ENCODE measurements around the gene MAP4K5. TPM values are rescaled to one million over a fixed set of nuclear protein-coding genes. Genes with fewer than 3 reads are reported as not detected.

Gene MAP4K5
- polyA plus RNA-seq, 3 donors: 5.0 to 9.1 (median 7.7) TPM

DNA sequence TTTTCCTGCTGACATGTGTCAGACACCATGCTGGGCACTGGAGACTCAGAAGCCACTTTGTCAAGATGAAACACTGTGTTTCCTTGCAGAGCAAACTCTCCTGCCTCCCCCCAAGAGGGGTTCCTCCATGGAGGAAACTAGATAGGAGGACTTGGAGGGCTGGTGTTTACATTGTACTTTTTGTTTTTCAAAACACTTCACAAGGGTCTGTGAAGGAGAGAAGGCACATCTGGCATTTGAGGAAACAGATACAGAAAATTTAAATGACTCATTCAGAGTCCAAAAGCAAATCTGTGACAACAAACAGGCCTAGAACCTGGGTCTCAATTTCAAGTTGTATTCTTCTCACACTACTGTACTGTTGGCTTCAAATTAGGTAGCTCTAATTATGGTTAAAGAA lies 128.9 kb downstream of the MAP4K5 start:
- Mint-ChIP-seq H3K27me3 (ENCODE audit: low read depth in 3 of 3) (peaks cover 0 to 6% (median 0%) of the 10 kb centered on the region in 3 donors), H3K4me3 (no peak overlapping the region), H3K9me3 (peaks cover 0 to 9% (median 2%) of the 10 kb centered on the region in 7 donors), H3K36me3 (no peaks in the 10 kb centered on the region), H3K27ac (no peak overlapping the region), H3K4me1 (no peaks in the 10 kb centered on the region)
- H4K20me1 ChIP-seq (ENCODE audit: insufficient read depth, low read length): no peaks in the 10 kb centered on the region
- no peaks in the 10 kb centered on the region for H3K9me3 ChIP-seq (replicated peaks in 1 of 2; ENCODE audit: control insufficient read depth in 1 of 2, insufficient read depth in 1 of 2, low read length in 2 of 2)
- H3K79me2 ChIP-seq (ENCODE audit: insufficient read depth, low read length): no peaks in the 10 kb centered on the region
- H3K4me3 ChIP-seq (replicated peaks in 1 of 3; ENCODE audit: low read depth in 2 of 3, low read length in 3 of 3): no peak overlapping the region
- intact Hi-C loops (cut with micrococcal nuclease): no loop called here
- no peak overlapping the region for H3K27ac ChIP-seq (ENCODE audit: low read depth in 1 of 2, low read length in 2 of 2)
- TF ChIP-seq, protein P1, sequence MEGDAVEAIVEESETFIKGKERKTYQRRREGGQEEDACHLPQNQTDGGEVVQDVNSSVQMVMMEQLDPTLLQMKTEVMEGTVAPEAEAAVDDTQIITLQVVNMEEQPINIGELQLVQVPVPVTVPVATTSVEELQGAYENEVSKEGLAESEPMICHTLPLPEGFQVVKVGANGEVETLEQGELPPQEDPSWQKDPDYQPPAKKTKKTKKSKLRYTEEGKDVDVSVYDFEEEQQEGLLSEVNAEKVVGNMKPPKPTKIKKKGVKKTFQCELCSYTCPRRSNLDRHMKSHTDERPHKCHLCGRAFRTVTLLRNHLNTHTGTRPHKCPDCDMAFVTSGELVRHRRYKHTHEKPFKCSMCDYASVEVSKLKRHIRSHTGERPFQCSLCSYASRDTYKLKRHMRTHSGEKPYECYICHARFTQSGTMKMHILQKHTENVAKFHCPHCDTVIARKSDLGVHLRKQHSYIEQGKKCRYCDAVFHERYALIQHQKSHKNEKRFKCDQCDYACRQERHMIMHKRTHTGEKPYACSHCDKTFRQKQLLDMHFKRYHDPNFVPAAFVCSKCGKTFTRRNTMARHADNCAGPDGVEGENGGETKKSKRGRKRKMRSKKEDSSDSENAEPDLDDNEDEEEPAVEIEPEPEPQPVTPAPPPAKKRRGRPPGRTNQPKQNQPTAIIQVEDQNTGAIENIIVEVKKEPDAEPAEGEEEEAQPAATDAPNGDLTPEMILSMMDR (IDR thresholded peaks at IDR 0.05): no peak
- H3K27me3 ChIP-seq (ENCODE audit: control insufficient read depth in 2 of 2, insufficient read depth in 2 of 2, low read length in 2 of 2): no peaks in the 10 kb centered on the region
- no peaks in the 10 kb centered on the region for H3K4me1 ChIP-seq (ENCODE audit: control insufficient read depth in 1 of 2, insufficient read depth in 2 of 2, low read length in 2 of 2)
- no peak overlapping the region for H3K9ac ChIP-seq (ENCODE audit: insufficient read depth, low read length, poor library complexity, severe bottlenecking)
- H2AFZ ChIP-seq (ENCODE audit: insufficient read depth, low read depth, low read length, poor library complexity, severe bottlenecking): no peak overlapping the region
- no peaks in the 10 kb centered on the region for H3K36me3 ChIP-seq (replicated peaks in 1 of 2; ENCODE audit: control insufficient read depth in 1 of 2, insufficient read depth in 2 of 2, low read length in 2 of 2)
- DNase-seq: no peak
- H3K4me2 ChIP-seq (replicated peaks; ENCODE audit: extremely low read depth, low read length, poor library complexity, severe bottlenecking): no peak overlapping the region

DNA sequence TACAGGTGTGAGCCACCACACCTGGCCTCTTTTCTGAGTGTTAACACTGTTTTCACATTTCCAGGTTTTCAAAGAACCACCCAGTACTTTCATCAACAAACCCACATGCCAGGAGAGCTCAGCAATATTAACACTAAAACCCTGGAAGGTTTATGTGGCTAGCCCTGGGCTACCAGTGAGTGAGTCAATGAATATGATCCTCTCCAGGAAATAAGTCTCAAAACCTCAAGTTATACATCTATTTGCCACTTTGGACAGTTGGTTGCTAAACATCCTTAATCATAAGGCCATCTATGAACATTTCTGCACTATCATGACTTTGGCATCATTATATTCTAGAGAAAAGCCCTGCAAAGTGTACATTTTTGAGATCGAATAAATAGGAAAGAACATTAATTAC lies 129.4 kb downstream of the MAP4K5 start:
- peaks cover 0 to 9% (median 2%) of the 10 kb centered on the region in 7 donors for H3K9me3 Mint-ChIP-seq
- H3K27ac Mint-ChIP-seq: no peak overlapping the region
- H3K79me2 ChIP-seq (ENCODE audit: insufficient read depth, low read length): no peaks in the 10 kb centered on the region
- no CpG with 5 or more reads among the region's 1 CpG for WGBS (ENCODE audit: insufficient coverage)
- H3K4me1 ChIP-seq (ENCODE audit: control insufficient read depth in 1 of 2, insufficient read depth in 2 of 2, low read length in 2 of 2): no peaks in the 10 kb centered on the region
- TF ChIP-seq, protein P1 (IDR thresholded peaks at IDR 0.05): no peak
- H2AFZ ChIP-seq (ENCODE audit: insufficient read depth, low read depth, low read length, poor library complexity, severe bottlenecking): no peak overlapping the region
- no peak overlapping the region for H3K4me3 ChIP-seq (replicated peaks in 1 of 3; ENCODE audit: low read depth in 2 of 3, low read length in 3 of 3)
- H3K36me3 ChIP-seq (replicated peaks in 1 of 2; ENCODE audit: control insufficient read depth in 1 of 2, insufficient read depth in 2 of 2, low read length in 2 of 2): no peaks in the 10 kb centered on the region
- no peaks in the 10 kb centered on the region for H3K36me3 Mint-ChIP-seq
- intact Hi-C loops (cut with micrococcal nuclease): no loop called here
- H3K4me2 ChIP-seq (replicated peaks; ENCODE audit: extremely low read depth, low read length, poor library complexity, severe bottlenecking): no peak overlapping the region
- H3K4me1 Mint-ChIP-seq: peaks cover 3% of the 10 kb centered on the region
- H3K9me3 ChIP-seq (replicated peaks in 1 of 2; ENCODE audit: control insufficient read depth in 1 of 2, insufficient read depth in 1 of 2, low read length in 2 of 2): no peaks in the 10 kb centered on the region
- H3K27me3 Mint-ChIP-seq (ENCODE audit: low read depth in 3 of 3): peaks cover 0 to 6% (median 2%) of the 10 kb centered on the region in 3 donors
- H3K27me3 ChIP-seq (ENCODE audit: control insufficient read depth in 2 of 2, insufficient read depth in 2 of 2, low read length in 2 of 2): no peaks in the 10 kb centered on the region
- no peak overlapping the region for H3K9ac ChIP-seq (ENCODE audit: insufficient read depth, low read length, poor library complexity, severe bottlenecking)
- H3K4me3 Mint-ChIP-seq: no peak overlapping the region
- no peak overlapping the region for H3K27ac ChIP-seq (ENCODE audit: low read depth in 1 of 2, low read length in 2 of 2)
- H4K20me1 ChIP-seq (ENCODE audit: insufficient read depth, low read length): no peaks in the 10 kb centered on the region
- DNase-seq: no peak

All from CD14-positive monocyte (primary cell).